Esophagus muscularis mucosa (tissue), 4 donors: ENCODE data around the gene ERF. TPM values are rescaled to one million over a fixed set of nuclear protein-coding genes. Genes with fewer than 3 reads are reported as not detected.

ENCODE experiments used
- DNase-seq: peaks from one replicate; pipeline ENCODE4 v3.0.0-alpha.2; 2017; ENCODE audit errors: extremely low spot score
- H3K27ac ChIP-seq, 4 donors: fragments of 200-600 bp; sonication (generic); replicated peaks in 1 of 4; 1 replicate in 3 of 4; 2 replicates in 1 of 4; pipeline ENCODE4 v1.5.1; 2016 to 2019; ENCODE audit warnings: mild to moderate bottlenecking in 1 of 4
- H3K27me3 ChIP-seq, 4 donors: fragments of 200-600 bp; sonication (generic); one replicate each; pipeline versions ENCODE4 v1.5.1 to v1.6.0; 2016 to 2019
- H3K36me3 ChIP-seq, 4 donors: fragments of 200-600 bp; sonication (generic); one replicate each; pipeline ENCODE4 v1.5.1; 2016 to 2019
- H3K4me1 ChIP-seq, 4 donors: fragments of 200-600 bp; sonication (generic); one replicate each; pipeline ENCODE4 v1.5.1; 2016 to 2019
- H3K4me3 ChIP-seq, 4 donors: fragments of 200-600 bp; sonication (generic); 1 replicate in 2 of 4; 2 replicates in 2 of 4; pipeline ENCODE4 v1.5.1; 2016 to 2019; ENCODE audit warnings: mild to moderate bottlenecking in 4 of 4, moderate library complexity in 1 of 4
- H3K9me3 ChIP-seq, 4 donors: fragments of 200-600 bp; sonication (generic); 1 replicate in 3 of 4; 2 replicates in 1 of 4; pipeline ENCODE4 v1.5.1; 2016 to 2019
- EP300 ChIP-seq: sonication (generic); formaldehyde crosslinking; IDR thresholded peaks from one replicate; pipeline ENCODE4 v1.6.1; 2017; ENCODE audit warnings: antibody characterized with exemption
- POLR2A ChIP-seq: fragments of 450-650 bp; IDR thresholded peaks from one replicate; pipeline ENCODE4 v1.6.1; 2017; ENCODE audit warnings: antibody characterized with exemption, moderate library complexity, mild to moderate bottlenecking, low read depth
- POLR2AphosphoS5 ChIP-seq, 2 donors: sonication (generic); formaldehyde crosslinking; IDR thresholded peaks; one replicate each; pipeline ENCODE4 v1.6.1; 2017; ENCODE audit warnings: antibody characterized with exemption in 2 of 2
- WGBS: methylation state at CpG from one replicate; pipeline ENCODE4 v1.1.5; 2018; 5-methylcytosine and 5-hydroxymethylcytosine counted together
- intact Hi-C: fragments of 100-400 bp; cut with DNase I; formaldehyde crosslinking; loops from one replicate; pipeline ENCODE4 v1.15.1; 2023
- total RNA-seq, 4 donors: library from RNA; depleted of rRNA; stranded (reverse); fragments of >200 nt; gene quantifications; one replicate each; pipeline versions ENCODE4 v1.1.0 to v1.2.1, GENCODE V29; 2016
- TF ChIP-seq, protein P1 (sequence below), 3 experiments: fragments of 200-600 bp in 2 of 3; fragments of 450-650 bp in 1 of 3; sonication (generic) in 2 of 3; IDR thresholded peaks; one replicate each; pipeline ENCODE4 v1.5.1; 2017 to 2019; ENCODE audit warnings: antibody characterized with exemption in 3 of 3, mild to moderate bottlenecking in 2 of 3, moderate library complexity in 1 of 3

ERF gene
- total RNA-seq, 4 donors from 2014 or later = 16.6 to 38.8 (median 35.5) TPM

DNA sequence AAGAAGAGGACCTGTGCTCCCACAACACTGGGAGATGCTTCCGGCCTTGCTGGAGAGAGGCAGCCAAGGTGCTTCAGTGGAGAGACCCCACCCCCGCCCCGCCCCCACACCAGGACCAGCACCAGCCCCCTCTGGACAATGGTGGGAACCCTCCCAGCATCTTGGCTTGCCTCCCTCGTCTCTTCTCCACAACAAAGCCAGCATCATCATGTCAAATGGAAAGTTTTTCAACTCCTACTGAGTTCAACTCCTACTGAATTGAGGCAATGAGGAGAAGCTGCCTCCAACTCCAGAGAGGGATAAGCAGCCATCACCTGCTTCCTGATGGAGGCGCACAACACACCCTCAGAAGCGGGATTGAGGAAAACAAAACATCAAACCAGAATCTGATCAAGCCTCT lies 50.3 kb downstream of the ERF start:
- intact Hi-C loops = no loop called here

DNA sequence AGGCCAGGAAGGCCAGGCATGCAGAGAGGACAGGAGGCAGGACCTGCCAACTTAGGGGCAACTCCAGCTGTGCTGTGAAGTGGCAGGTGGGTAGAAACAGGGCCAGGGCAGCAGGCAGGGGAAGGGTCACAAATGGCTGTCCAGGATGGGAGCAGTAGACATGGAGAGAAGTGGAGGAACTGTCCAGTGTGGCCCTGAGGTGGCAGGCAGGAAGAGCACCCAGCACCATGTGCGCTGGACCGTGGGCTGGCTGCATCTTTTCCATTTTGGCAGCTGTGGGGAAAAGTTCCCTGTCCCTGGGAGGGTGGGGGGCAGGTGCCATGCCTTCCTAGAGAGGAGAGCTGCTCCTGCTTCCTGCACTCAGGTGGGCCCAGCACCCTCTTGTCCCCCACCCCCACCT lies 51.2 kb downstream of the ERF start:
- intact Hi-C loops = no loop called here
- Histone ChIP-seq H3K27ac (no peak overlapping the region), H3K36me3 (peaks cover 55 to 100% (median 93%) of the 10 kb centered on the region in 4 donors), H3K4me1 (peaks cover 7 to 28% (median 17%) of the 10 kb centered on the region in 4 donors), H3K27me3 (no peaks in the 10 kb centered on the region), H3K4me3 (no peak overlapping the region), H3K9me3 (no peaks in the 10 kb centered on the region)
- no peak for DNase-seq
- 93% methylated on average over 2 of the region's 2 CpGs for WGBS
- no peak for TF ChIP-seq EP300
- TF ChIP-seq POLR2AphosphoS5 (IDR thresholded peaks at IDR 0.05) = no peak
- no peak for TF ChIP-seq POLR2A
- TF ChIP-seq, protein P1, sequence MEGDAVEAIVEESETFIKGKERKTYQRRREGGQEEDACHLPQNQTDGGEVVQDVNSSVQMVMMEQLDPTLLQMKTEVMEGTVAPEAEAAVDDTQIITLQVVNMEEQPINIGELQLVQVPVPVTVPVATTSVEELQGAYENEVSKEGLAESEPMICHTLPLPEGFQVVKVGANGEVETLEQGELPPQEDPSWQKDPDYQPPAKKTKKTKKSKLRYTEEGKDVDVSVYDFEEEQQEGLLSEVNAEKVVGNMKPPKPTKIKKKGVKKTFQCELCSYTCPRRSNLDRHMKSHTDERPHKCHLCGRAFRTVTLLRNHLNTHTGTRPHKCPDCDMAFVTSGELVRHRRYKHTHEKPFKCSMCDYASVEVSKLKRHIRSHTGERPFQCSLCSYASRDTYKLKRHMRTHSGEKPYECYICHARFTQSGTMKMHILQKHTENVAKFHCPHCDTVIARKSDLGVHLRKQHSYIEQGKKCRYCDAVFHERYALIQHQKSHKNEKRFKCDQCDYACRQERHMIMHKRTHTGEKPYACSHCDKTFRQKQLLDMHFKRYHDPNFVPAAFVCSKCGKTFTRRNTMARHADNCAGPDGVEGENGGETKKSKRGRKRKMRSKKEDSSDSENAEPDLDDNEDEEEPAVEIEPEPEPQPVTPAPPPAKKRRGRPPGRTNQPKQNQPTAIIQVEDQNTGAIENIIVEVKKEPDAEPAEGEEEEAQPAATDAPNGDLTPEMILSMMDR (IDR thresholded peaks at IDR 0.05) = no peak

More for the DNA sequence above, 50.3 kb downstream of the ERF start:
- no peak for TF ChIP-seq EP300
- TF ChIP-seq POLR2A = no peak
- TF ChIP-seq POLR2AphosphoS5 (IDR thresholded peaks at IDR 0.05) = no peak
- 80% methylated on average over 4 of the region's 6 CpGs for WGBS
- Histone ChIP-seq H3K27me3 (no peaks in the 10 kb centered on the region), H3K4me1 (peaks cover 3 to 20% (median 12%) of the 10 kb centered on the region in 4 donors), H3K27ac (no peak overlapping the region), H3K36me3 (peaks cover 55 to 100% (median 93%) of the 10 kb centered on the region in 4 donors), H3K9me3 (no peaks in the 10 kb centered on the region), H3K4me3 (no peak overlapping the region)
- no peak for DNase-seq

DNA sequence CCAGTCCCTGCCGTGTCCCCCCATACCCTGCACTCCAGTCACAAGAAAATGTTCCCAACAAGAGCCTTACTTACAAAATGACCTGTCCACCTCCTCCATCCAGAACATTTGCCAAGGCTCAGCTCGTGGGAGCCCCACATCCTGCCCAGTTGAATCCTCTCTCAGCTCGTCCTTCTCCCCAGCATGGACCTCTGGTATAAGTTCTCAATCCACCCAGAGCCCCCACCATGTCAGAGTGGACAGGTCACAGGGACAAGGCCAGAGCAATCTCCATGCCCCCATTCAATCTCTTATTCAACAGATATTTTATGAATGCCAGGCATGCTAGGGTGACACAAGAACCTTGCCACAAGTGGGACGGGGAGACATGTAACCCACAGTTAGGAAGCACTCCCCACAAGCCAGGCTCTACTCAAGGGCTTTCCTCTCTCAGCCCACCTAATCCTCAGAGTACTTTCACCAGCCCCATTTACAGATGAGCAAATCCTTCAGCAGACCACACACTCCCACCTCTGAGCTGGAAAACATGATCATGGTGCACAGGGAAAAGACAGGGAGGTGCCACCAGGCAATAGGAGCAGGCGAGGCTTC lies 52.5 kb downstream of the ERF start:
- Histone ChIP-seq H3K4me3 (no peak overlapping the region), H3K36me3 (peaks cover 50 to 100% (median 91%) of the 10 kb centered on the region in 4 donors), H3K27me3 (no peaks in the 10 kb centered on the region), H3K4me1 (peaks cover 8 to 29% (median 17%) of the 10 kb centered on the region in 4 donors), H3K9me3 (no peaks in the 10 kb centered on the region), H3K27ac (no peak overlapping the region)
- WGBS = 78% methylated on average over 5 of the region's 5 CpGs
- intact Hi-C loops = no loop called here
- TF ChIP-seq POLR2A = no peak
- no peak for TF ChIP-seq EP300
- no peak for TF ChIP-seq POLR2AphosphoS5 (IDR thresholded peaks at IDR 0.05)
- TF ChIP-seq, protein P1 (IDR thresholded peaks at IDR 0.05) = no peak
- DNase-seq = no peak

DNA sequence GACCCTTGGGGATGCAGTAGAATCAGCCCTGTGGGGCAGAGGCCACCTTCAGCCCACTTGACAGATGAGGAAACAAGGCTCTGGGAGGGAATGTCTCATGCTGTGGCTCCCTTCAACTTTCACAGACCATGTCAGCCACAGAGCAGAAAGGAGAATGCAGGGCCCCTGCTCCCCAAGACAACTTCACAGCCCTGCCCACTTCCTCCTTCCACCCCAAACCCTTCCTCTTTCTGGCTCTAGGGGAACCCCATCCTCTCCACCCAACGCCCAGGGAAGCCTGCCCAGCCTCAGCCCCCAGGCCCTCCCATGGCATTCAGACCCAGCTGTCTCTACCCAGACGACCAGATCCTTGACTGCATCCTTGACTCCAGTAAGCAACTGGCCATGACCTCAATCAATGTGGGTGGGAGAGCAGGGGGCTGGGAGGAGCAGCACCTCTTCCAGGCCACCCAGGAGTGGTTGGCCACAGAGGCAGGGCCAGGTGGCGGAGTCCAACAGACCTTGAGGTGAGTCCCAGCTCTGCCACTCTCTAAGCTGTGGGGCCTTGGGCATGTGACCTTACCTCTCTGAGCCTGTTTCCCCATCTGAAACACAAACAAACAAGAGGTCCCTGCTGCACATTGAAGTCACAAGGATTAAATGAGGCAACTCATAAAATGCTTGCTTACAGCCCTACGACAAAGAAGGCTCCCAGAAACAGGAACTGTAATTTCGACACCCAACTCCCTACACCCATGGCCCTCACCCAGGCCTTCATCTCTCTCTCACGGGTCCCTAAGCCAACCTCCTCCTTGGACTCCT lies 53.2 kb downstream of the ERF start:
- intact Hi-C loops = no loop called here

More for the DNA sequence above, 53.2 kb downstream of the ERF start:
- H3K27ac ChIP-seq = peak overlapping the region in 3 of 4 donors; percentile 44 to 50 (median 48)
- H3K36me3 ChIP-seq = peaks cover 43 to 100% (median 86%) of the 10 kb centered on the region in 4 donors
- H3K4me3 ChIP-seq = no peak overlapping the region
- DNase-seq = no peak
- H3K27me3 ChIP-seq = no peaks in the 10 kb centered on the region
- H3K4me1 ChIP-seq = peaks cover 8 to 26% (median 17%) of the 10 kb centered on the region in 4 donors
- WGBS = 69% methylated on average over 5 of the region's 6 CpGs
- TF ChIP-seq, protein P1 (IDR thresholded peaks at IDR 0.05) = no peak
- TF ChIP-seq POLR2A (no peak), EP300 (no peak), POLR2AphosphoS5 (IDR thresholded peaks at IDR 0.05) (no peak)
- no peaks in the 10 kb centered on the region for H3K9me3 ChIP-seq
